ENCODE data around the gene OR4K13.

OR4K13 gene

DNA sequence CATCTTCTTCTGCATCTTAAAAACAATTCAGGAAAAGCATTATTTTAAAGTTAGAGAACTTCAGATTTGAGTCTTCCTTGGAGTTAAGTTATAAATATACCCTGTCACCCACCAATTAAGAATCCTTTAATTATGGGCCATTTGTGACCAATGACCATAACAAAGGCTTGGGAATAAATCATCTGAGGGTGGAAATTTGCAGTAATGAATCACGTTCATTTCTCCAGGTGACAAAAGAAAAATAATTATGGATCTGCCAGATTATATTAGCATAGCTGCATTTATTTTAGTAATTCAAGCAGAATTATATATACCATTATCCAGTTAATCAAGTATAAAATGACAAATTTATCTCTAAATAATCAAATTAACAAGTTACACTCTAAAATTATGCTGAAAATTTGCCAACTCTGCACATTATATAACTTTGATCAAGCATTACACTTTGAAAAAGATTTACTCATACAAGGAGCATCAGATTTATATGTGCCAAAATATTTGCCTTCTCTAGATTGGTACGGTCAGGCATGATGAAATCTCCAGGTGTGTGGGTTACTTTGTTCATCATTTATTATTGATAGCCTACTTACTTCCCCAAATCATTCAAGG lies 16.5 kb downstream of the OR4K13 start, which contains the start of gene OR4K14:
TSS of gene OR4K14 (minus strand) at position 51 of the 609 bp plus-strand sequence. CDS start 4,114 bp downstream, outside the sequence.
- no peaks in the 10 kb centered on the region for H3K27me3 ChIP-seq (replicated peaks)
- no peaks in the 10 kb centered on the region for H3K36me3 ChIP-seq (replicated peaks)
- no peak for DNase-seq
- H3K4me3 ChIP-seq (ENCODE audit: low read depth, low read length): no peak within 1 kb of the TSS
- TF ChIP-seq, protein P1, sequence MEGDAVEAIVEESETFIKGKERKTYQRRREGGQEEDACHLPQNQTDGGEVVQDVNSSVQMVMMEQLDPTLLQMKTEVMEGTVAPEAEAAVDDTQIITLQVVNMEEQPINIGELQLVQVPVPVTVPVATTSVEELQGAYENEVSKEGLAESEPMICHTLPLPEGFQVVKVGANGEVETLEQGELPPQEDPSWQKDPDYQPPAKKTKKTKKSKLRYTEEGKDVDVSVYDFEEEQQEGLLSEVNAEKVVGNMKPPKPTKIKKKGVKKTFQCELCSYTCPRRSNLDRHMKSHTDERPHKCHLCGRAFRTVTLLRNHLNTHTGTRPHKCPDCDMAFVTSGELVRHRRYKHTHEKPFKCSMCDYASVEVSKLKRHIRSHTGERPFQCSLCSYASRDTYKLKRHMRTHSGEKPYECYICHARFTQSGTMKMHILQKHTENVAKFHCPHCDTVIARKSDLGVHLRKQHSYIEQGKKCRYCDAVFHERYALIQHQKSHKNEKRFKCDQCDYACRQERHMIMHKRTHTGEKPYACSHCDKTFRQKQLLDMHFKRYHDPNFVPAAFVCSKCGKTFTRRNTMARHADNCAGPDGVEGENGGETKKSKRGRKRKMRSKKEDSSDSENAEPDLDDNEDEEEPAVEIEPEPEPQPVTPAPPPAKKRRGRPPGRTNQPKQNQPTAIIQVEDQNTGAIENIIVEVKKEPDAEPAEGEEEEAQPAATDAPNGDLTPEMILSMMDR (IDR thresholded peaks at IDR 0.05; ENCODE audit: low read depth, low read length, missing control alignments): no peak
- no peak within 1 kb of the TSS for H3K27ac ChIP-seq
- in situ Hi-C loops (cut with HindIII; ENCODE audit: low pct_ligation_motif_present, low sequenced_read_pairs): no loop called here

DNA sequence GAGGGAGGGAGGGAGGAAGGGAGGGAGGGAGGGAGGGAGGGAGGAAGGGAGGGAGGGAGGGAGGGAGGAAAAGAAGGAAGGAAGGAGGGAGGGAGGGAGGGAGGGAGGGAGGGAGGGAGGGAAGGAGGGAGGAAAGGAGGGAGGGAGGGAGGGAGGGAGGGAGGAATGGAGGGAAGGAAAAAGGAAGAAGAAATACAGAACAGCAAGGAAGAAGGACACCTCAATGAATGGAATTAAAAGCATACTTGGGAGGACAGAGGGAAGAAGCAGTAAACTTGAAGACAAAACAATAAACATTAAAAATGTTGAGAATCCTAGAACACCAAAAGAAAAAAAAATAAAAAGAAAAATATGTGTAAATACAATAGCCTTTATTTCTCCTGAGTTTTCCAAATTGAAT lies 27.7 kb downstream of the OR4K13 start:
- Histone ChIP-seq H3K27me3 (replicated peaks) (no peaks in the 10 kb centered on the region), H3K4me3 (ENCODE audit: low read depth, low read length) (no peak overlapping the region), H3K36me3 (replicated peaks) (no peaks in the 10 kb centered on the region), H3K27ac (no peak overlapping the region)
- in situ Hi-C loops (cut with HindIII; ENCODE audit: low pct_ligation_motif_present, low sequenced_read_pairs): no loop called here
- TF ChIP-seq, protein P1 (IDR thresholded peaks at IDR 0.05; ENCODE audit: low read depth, low read length, missing control alignments): no peak
- DNase-seq: no peak

DNA sequence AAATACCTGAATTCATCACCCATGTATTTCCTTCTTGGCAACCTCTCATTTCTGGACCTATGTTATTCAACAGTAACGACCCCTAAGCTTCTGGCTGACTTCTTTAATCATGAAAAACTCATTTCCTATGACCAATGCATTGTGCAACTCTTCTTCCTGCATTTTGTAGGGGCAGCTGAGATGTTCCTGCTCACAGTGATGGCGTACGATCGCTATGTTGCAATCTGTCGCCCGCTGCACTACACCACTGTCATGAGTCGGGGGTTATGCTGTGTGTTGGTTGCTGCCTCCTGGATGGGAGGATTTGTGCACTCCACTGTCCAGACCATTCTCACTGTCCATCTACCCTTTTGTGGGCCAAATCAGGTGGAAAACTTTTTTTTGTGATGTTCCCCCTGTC lies 33.5 kb downstream of the OR4K13 start:
- in situ Hi-C loops (cut with HindIII; ENCODE audit: low pct_ligation_motif_present, low sequenced_read_pairs): no loop called here

DNA sequence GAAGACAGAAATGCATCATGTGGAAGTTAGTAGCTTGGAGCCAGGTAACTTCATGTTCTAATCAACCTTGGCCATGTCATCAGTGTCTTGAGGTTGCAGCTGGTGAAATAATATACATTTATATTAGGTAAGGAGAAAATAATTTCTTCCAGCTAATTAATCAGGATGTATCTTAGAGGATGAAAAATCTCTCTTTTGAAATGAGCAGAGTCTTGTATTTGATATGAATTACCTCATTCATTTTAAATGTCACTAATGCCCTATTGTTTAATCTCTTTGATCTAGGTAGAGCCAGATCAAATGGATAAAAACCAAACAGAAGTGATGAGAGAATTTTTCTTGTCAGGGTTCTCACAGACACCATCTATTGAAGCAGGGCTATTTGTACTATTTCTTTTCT lies 34.0 kb downstream of the OR4K13 start, which contains the start of gene OR4Q2:
TSS of gene OR4Q2 (plus strand) at position 301 of the 400 bp plus-strand sequence.
- TF ChIP-seq, protein P1 (IDR thresholded peaks at IDR 0.05; ENCODE audit: low read depth, low read length, missing control alignments): no peak
- Histone ChIP-seq H3K27me3 (replicated peaks) (no peaks in the 10 kb centered on the region), H3K36me3 (replicated peaks) (no peaks in the 10 kb centered on the region), H3K27ac (no peak within 1 kb of the TSS), H3K4me3 (ENCODE audit: low read depth, low read length) (no peak within 1 kb of the TSS)
- no peak for DNase-seq
- in situ Hi-C loops (cut with HindIII; ENCODE audit: low pct_ligation_motif_present, low sequenced_read_pairs): no loop called here

More for the DNA sequence above, 33.5 kb downstream of the OR4K13 start:
- Histone ChIP-seq H3K27me3 (replicated peaks) (no peaks in the 10 kb centered on the region), H3K4me3 (ENCODE audit: low read depth, low read length) (no peak overlapping the region), H3K36me3 (replicated peaks) (no peaks in the 10 kb centered on the region), H3K27ac (no peak overlapping the region)
- TF ChIP-seq, protein P1 (IDR thresholded peaks at IDR 0.05; ENCODE audit: low read depth, low read length, missing control alignments): no peak
- DNase-seq: no peak

DNA sequence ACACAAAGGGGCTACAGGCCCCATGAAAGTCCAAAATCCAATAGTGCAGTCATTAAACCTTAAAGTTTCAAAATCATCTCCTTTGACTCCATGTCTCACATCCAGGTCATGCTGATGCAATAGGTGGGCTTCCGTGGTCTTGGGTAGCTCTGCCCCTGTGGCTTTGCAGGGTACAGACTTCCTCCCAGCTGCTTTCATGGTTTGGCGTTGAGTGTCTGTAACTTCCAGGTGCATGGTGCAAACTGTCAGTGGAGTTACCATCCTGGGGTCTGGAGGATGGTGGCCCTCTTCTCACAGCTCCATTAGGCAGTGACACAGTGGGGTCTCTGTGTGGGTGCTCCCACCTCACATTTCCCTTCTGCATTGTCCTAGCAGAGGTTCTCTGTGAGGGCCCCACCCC lies 42.4 kb downstream of the OR4K13 start:
- no peak overlapping the region for H3K4me3 ChIP-seq (ENCODE audit: low read depth, low read length)
- DNase-seq: no peak
- no peaks in the 10 kb centered on the region for H3K27me3 ChIP-seq (replicated peaks)
- no peak overlapping the region for H3K27ac ChIP-seq
- in situ Hi-C loops (cut with HindIII; ENCODE audit: low pct_ligation_motif_present, low sequenced_read_pairs): no loop called here
- TF ChIP-seq, protein P1 (IDR thresholded peaks at IDR 0.05; ENCODE audit: low read depth, low read length, missing control alignments): no peak
- no peaks in the 10 kb centered on the region for H3K36me3 ChIP-seq (replicated peaks)
